ENCODE measurements around the gene HGFAC.

The HGFAC gene

GRCh38 chr4:3416821-3417221 lies 24.9 kb upstream of the HGFAC start:
- no peak overlapping the region for H3K27ac ChIP-seq (ENCODE audit: low read depth, low read length)
- H3K4me1 ChIP-seq (ENCODE audit: control insufficient read depth, low read length), result no peaks in the 10 kb centered on the region
- H3K4me2 ChIP-seq (ENCODE audit: low read length), result no peak overlapping the region
- TF ChIP-seq EZH2phosphoT487 (IDR thresholded peaks at IDR 0.05; ENCODE audit: borderline replicate concordance, low read length) (no peak), CTCF (IDR thresholded peaks at IDR 0.05; ENCODE audit: low read depth, low read length, poor library complexity, severe bottlenecking) (no peak)
- no peaks in the 10 kb centered on the region for H4K20me1 ChIP-seq (ENCODE audit: control insufficient read depth, insufficient read depth, low read depth, low read length)
- H3K79me2 ChIP-seq (ENCODE audit: control insufficient read depth, low read length), result no peaks in the 10 kb centered on the region
- H3K27me3 ChIP-seq (ENCODE audit: control insufficient read depth, low read length), result no peaks in the 10 kb centered on the region
- no peaks in the 10 kb centered on the region for H3F3A ChIP-seq (ENCODE audit: control insufficient read depth, insufficient read depth)
- no peaks in the 10 kb centered on the region for H3K9me3 ChIP-seq (ENCODE audit: control insufficient read depth, insufficient read depth, low read length)
- no peak overlapping the region for H3K4me3 ChIP-seq (ENCODE audit: low read length)
- no peaks in the 10 kb centered on the region for H3K9me2 ChIP-seq (replicated peaks; ENCODE audit: control insufficient read depth, low read length)
- H3K36me3 ChIP-seq (ENCODE audit: control insufficient read depth, low read length), result no peaks in the 10 kb centered on the region

DNA sequence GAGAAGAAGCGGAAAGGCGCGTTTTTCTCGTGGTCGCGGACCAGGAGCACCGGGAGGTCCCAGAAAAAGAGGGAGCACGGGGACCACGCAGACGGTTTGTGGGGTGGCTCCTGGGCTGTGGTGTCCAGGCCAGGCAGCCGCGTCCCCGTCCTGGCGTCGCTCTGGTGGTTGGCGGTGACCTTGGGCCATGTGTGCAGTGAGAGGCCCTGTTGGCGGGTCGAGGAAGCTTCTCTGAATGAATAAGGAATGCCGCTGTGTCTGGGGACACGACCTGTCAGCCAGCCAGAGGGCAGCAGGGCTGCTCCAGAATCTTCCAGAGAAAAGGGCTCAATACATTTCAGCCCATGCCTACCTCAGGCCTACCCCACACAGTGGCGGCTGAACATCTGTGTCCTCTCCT lies 24.3 kb upstream of the HGFAC start:
- Histone ChIP-seq H3K4me3 (ENCODE audit: low read length) (no peak overlapping the region), H3K4me2 (ENCODE audit: low read length) (no peak overlapping the region), H3K36me3 (ENCODE audit: control insufficient read depth, low read length) (no peaks in the 10 kb centered on the region), H3F3A (ENCODE audit: control insufficient read depth, insufficient read depth) (no peaks in the 10 kb centered on the region), H3K4me1 (ENCODE audit: control insufficient read depth, low read length) (no peaks in the 10 kb centered on the region), H3K9me2 (replicated peaks; ENCODE audit: control insufficient read depth, low read length) (no peaks in the 10 kb centered on the region), H4K20me1 (ENCODE audit: control insufficient read depth, insufficient read depth, low read depth, low read length) (no peaks in the 10 kb centered on the region), H3K79me2 (ENCODE audit: control insufficient read depth, low read length) (no peaks in the 10 kb centered on the region), H3K27ac (ENCODE audit: low read depth, low read length) (no peak overlapping the region), H3K27me3 (ENCODE audit: control insufficient read depth, low read length) (no peaks in the 10 kb centered on the region), H3K9me3 (ENCODE audit: control insufficient read depth, insufficient read depth, low read length) (no peaks in the 10 kb centered on the region)
- no peak for TF ChIP-seq CTCF (IDR thresholded peaks at IDR 0.05; ENCODE audit: low read depth, low read length, poor library complexity, severe bottlenecking)

GRCh38 chr4:3418029-3418762 lies 23.6 kb upstream of the HGFAC start:
- no peaks in the 10 kb centered on the region for H3K36me3 ChIP-seq (ENCODE audit: control insufficient read depth, low read length)
- H3K9me3 ChIP-seq (ENCODE audit: control insufficient read depth, insufficient read depth, low read length), result no peaks in the 10 kb centered on the region
- H4K20me1 ChIP-seq (ENCODE audit: control insufficient read depth, insufficient read depth, low read depth, low read length), result no peaks in the 10 kb centered on the region
- H3K27me3 ChIP-seq (ENCODE audit: control insufficient read depth, low read length), result no peaks in the 10 kb centered on the region
- no peaks in the 10 kb centered on the region for H3F3A ChIP-seq (ENCODE audit: control insufficient read depth, insufficient read depth)
- H3K9me2 ChIP-seq (replicated peaks; ENCODE audit: control insufficient read depth, low read length), result no peaks in the 10 kb centered on the region
- no peak overlapping the region for H3K27ac ChIP-seq (ENCODE audit: low read depth, low read length)
- H3K79me2 ChIP-seq (ENCODE audit: control insufficient read depth, low read length), result no peaks in the 10 kb centered on the region
- peak; percentile 36 for TF ChIP-seq CTCF (IDR thresholded peaks at IDR 0.05; ENCODE audit: low read depth, low read length, poor library complexity, severe bottlenecking)
- no peak for TF ChIP-seq EZH2phosphoT487 (IDR thresholded peaks at IDR 0.05; ENCODE audit: borderline replicate concordance, low read length)
- no peak overlapping the region for H3K4me2 ChIP-seq (ENCODE audit: low read length)
- H3K4me3 ChIP-seq (ENCODE audit: low read length), result no peak overlapping the region
- no peaks in the 10 kb centered on the region for H3K4me1 ChIP-seq (ENCODE audit: control insufficient read depth, low read length)
